Umbilical cord (tissue), 2 donors: ENCODE measurements around the gene IGSF1. TPM values are rescaled to one million over a fixed set of nuclear protein-coding genes. Genes with fewer than 3 reads are reported as not detected.
"Not testable (repeated sequence)": the region's sequence is repeated elsewhere in the genome, so short reads cannot be mapped to it uniquely, and the experiment has no call there.

Experiments used
- DNase-seq: peaks from one replicate; pipeline ENCODE4 v3.0.0-alpha.2; 2015; ENCODE audit warnings: low spot score
- total RNA-seq: library from RNA; depleted of rRNA; stranded (reverse); fragments of >200 nt; gene quantifications from one replicate; pipeline ENCODE4 v1.2.3, GENCODE V29; 2014; ENCODE audit warnings: low replicate concordance; ENCODE audit not compliant: insufficient read depth

The IGSF1 gene
- total RNA-seq, 1 donor from 2014 or later, result 0.24 TPM

DNA sequence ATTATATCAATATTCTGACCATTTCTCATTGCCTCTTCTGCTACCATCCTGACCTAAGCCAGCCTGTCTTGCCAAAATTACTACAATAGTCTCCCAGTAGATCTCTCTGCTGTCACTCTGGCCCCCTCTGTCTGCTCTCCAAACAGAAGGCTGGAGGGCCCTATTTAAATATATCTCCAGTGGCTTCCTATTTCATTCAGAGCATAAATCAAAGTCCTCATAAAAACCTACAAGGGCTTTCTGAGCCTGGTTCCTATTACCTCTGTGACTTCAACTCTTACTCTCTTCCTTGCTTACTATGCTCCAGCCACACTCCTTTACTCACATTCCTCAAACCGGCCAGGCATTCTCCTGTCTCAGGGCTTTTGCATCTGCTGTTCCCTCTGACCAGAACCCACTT, 19.0 kb downstream of the IGSF1 start:
- no peak for DNase-seq

DNA sequence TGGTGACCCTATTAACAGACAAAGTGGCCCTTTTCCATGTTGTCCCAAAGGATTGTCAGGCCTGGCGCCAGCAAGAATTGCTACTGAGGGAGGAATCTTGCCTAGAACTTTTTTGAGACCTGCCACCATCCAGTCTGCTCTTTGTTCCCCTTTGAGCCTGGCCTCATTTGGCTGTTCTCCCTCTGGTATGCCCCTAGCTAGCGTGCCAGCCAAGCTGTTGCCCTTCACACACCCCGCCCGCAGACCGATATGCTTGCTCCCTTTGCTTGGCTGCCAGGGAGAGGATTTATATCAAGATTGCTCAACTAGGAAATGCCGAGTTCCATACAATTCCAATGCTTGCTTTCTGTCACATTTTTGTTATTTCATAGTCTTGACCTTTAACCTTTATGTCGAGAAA, 24.4 kb downstream of the IGSF1 start:
- DNase-seq, result no peak

DNA sequence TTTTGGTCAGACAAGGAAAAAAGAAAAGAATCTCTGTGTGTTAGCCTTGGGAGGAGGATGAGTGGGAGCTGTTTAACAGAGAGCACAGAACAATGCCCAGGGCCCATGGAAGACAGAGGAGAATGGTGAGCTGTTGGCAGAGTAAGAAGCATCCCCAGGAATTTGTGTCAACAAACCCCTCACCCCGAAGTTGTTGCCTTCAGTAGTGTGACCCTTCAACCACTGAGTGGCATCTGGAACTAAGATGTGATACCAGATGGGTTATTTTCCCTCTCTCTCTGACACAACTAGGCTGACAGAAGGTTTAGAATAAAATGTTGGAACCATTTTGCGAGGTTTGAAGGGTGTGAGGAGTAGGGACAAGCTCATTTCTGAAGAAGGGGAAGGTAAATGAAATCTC, 25.1 kb downstream of the IGSF1 start:
- DNase-seq, result no peak

DNA sequence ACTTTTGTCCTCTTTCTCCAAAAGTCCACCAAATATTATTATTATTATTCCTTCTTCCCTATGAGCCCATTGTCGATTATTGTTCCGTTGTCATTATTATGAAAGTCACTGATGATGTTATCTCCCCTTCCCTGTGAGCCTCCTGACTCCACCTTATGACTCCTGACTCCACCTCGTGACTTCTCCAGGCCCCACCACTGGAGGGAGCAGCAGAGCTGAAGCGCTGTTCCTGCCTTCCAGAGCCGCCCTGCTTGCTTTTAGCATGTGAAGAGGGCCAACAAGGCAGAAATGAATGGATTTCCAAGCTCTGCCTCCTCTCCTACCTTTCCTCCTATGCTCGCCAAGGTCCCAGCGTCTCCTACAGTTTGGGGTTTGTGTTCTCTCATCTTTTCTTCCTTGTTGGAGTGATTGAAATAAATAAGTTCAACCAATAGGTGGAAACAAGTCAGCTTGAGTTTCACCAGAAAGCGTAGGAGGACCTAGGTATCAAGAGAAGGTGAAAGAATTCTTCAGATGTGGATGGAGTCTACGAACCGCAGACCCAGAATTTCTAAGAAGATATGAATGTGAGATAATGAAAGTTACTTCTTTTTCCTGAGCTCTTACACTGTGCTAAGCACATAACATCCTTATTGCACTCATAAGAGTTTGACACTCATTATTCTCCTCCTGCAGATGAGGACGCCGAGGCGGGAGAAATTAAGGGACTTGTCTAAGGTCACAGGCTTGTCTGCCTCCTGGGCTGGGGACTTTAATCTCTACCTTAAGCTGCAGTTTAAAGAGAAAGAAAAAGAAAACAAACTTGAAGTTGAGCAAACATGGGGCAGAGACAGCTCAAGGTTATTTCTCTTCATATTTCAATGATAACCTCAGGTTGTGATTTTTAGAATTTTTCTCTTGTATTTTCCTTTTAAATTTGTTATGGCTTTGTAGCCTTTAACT, 26.1 kb downstream of the IGSF1 start:
- no peak for DNase-seq

DNA sequence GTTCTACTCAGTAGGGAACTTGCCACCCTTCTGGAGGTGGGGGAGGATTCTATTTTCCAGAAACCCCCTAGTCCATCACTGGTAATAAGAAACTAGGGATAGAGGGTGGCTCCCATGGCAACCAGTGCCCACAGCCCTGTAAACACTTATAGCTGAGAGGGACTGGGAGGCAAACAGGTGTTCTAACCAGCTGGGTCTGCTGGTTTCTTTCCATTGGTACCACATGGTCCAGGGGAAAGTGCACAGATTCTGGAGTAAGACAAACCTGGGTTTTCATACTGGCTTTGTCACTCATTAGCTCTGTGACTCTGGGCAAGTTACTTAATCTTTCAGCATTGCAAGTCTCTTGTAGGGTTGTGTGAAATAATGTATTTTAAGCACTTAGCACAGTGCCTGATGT, 26.9 kb downstream of the IGSF1 start:
- DNase-seq, result no peak

DNA sequence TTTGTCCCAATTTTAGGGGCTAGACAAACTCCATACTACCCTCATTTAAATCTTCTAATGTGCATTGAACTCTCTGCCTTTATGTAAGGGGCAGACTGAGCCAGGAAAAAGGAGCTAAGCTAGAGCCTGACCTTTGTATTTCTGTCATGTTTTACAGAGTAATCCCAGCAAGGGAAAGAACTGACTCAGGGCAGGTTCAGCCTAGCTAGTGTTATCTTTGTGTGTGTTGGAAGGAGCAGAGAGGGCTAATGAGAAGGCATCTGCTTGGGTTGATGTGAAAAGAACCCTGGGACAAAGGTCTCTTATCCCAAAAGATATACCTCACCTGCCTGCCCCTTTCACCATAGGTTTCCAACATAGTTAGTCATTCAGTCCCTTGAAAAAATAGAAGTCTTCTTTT, 31.7 kb downstream of the IGSF1 start:
- no peak for DNase-seq

DNA sequence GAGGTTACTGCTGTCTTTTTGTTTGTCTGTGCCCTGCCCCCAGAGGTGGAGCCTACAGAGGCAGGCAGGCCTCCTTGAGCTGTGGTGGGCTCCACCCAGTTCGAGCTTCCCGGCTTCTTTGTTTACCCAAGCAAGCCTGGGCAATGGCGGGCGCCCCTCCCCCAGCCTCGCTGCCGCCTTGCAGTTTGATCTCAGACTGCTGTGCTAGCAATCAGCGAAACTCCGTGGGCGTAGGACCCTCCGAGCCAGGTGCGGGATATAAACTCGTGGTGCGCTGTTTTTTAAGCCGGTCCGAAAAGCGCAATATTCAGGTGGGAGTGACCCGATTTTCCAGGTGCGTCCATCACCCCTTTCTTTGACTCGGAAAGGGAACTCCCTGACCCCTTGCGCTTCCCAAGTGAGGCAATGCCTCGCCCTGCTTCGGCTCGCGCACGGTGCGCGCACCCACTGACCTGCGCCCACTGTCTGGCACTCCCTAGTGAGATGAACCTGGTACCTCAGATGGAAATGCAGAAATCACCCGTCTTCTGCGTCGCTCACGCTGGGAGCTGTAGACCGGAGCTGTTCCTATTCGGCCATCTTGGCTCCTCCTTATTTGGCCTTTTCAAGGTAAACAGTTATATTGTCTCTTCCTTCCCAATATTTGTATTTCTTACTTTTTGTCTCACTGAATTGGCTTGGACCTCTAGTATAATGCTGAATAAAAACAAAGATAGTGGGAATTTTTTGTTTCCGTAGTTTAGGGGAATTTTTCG, 37.9 kb downstream of the IGSF1 start:
- DNase-seq, result not testable (repeated sequence)

DNA sequence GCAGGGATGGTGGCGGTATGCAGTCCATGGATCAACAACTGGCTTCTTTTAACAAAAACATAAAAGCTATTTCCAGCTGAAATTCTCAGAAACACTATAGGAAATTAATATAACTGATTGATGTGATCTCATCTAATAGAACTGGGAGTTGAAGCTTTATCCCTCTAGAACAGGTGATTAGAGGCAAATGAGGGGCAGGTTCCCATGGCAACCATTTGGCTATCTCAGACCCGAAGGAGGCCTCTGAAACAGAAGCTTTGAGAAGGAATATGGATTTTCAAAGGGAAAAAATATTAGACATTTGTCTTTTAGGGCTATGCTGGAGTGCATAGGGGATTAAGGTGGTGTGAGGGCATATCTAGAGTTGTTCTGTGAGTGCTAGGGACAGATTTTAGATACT, 50.0 kb downstream of the IGSF1 start:
- no peak for DNase-seq

DNA sequence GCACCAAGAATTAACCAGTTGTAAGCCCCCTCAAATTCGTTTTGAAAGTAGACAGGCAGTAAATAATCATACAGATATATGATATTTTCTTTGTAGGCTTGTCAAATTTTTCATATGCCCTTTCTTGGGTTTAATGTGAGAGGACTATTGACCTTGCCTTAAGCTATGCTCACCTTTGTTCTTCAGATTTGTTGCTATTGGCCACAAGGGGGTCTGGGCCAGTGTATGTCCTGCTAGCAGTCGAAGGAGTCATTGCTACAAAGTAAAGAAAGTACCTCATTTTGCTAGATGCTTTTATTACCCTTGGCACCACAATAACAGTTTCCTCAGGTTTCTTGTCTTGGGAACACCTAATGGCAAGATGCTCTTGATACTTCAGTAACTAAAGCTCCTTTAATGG, 51.7 kb downstream of the IGSF1 start:
- no peak for DNase-seq

DNA sequence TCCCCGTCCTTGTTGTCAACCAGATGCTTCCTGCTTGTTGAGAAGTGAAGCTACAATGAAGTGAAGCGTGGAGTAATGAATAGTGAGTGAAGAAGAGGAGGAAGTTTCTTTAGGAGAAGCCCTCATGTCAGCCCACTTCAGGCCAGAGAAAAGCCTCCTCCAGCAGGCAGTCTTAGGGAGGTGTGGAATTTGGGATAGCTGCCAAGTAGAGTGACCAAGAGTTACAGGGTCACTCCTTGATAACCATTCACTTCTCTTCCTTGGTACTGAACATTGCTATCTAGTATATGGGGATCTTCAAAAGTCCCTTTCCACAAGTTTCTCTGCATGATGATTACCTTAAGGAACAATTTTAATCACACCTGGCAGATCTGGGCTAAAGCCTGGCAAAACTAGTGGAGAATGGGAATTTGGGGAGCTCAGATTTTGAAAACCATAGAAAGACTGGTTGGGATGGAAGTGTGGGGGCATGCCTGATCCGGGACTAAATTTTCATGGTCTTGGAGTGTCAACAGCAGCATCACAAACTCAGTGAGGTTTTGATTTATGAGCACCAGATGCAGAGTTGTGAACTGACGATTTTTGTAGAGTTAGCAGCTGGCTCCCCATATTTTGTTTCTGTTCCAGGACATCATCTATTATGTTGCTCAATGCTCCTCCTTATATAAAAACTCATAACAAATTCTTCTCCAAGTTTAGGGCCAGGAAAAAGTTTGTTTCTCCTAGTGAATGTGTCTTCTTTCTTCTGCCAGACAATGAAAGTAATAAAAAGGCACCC, 53.1 kb downstream of the IGSF1 start:
- no peak for DNase-seq

DNA sequence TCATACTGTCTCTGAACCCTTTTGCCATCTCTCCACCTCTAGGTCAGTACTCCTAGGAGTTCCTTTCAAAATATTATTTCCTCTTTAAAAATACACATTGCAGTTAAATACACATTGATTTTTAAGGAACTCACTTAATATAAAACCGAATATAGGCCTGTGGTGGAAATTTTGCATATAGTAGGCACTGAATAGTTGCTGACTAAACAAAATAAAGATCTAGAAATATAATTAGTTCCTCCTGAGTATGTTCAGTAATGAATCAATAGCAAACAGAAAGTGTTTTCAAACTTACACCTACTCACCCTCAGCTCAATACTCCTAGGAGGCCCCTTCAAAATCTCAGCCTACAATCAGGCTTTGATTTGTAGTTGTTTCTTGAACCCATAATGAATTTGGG, 61.5 kb downstream of the IGSF1 start:
- DNase-seq, result no peak

DNA sequence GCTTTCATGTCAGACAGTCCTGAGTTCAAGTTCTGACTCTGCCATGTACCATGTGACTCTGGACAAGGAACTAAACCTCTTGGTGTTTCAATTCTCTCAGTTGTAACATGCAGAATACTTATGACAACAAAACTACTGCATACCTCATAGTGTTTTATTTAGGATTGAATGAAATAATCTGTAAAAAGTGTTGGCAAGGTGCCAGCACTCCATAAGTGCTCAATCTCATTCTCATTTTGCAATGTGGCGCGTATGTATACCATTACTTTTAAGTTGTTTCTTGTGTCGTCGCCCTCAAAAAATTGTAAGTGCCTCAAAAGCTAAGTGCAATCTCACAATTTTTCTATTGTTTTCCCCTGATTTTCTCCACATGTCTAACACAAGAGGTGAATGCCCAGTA, 62.5 kb downstream of the IGSF1 start:
- DNase-seq, result no peak

DNA sequence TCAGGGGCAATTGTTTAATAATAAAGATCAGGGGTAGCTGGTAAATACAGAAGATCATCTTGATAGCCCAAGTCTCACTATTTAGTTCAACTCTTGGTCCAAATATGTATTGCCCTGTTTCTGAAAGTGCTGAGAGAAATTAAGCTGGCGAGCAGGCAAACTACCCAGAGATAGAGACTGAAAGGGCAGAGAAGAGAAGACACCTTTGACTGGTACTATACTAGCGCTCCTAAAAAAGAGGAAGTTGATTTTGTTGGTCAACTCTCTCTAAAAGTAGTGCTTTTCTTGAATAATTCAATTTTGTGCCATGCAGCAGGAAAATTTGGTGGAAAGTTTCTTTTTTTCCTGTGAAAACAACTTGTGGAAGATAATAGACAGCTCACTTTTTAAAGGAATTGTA, 64.0 kb downstream of the IGSF1 start:
- no peak for DNase-seq

Other genes starting within 250 kb of the IGSF1 start
- gene ARHGAP36, start 231.0 kb downstream of the IGSF1 start, total RNA-seq, result not detected